MCF 10A (cell line): ENCODE measurements around the gene CHST11. TPM values are rescaled to one million over a fixed set of nuclear protein-coding genes. Genes with fewer than 3 reads are reported as not detected.

Experiments used
- BruUV-seq: library from RNA; stranded (reverse); fragments of 400-500 nt; replicated peaks from 2 replicates; lab custom pipeline; 2021; lab: Mats Ljungman, UMichigan
- CTCF ChIA-PET: fragments of 300-600 bp; sonication (Branson Sonifier 250); formaldehyde crosslinking; extraction: SDS; loops from one replicate; lab custom pipeline; 2021; ENCODE audit warnings: antibody characterized with exemption, inconsistent platforms; lab: Yijun Ruan, JAX
- POLR2A ChIA-PET: fragments of 300-600, 350-650 bp; sonication (Branson Sonifier 250); formaldehyde crosslinking; extraction: SDS; loops from one replicate; lab custom pipeline; 2020; ENCODE audit warnings: antibody characterized with exemption, inconsistent platforms; lab: Yijun Ruan, JAX
- DNase-seq: peaks from one replicate; pipeline ENCODE4 v3.0.0-alpha.2; 2018; ENCODE audit not compliant: unreplicated experiment
- H3K27ac Mint-ChIP-seq: one replicate; pipeline ENCODE4 v1.8.0; 2022; ENCODE audit warnings: mild to moderate bottlenecking, low read depth, mixed read lengths; ENCODE audit not compliant: unreplicated experiment
- H3K27me3 Mint-ChIP-seq: one replicate; pipeline ENCODE4 v1.8.0; 2022; ENCODE audit warnings: mixed read lengths; ENCODE audit not compliant: insufficient read depth, unreplicated experiment
- H3K36me3 Mint-ChIP-seq: one replicate; pipeline ENCODE4 v1.8.0; 2022; ENCODE audit warnings: mild to moderate bottlenecking, moderate library complexity, mixed read lengths; ENCODE audit not compliant: insufficient read depth, unreplicated experiment
- H3K4me1 Mint-ChIP-seq: one replicate; pipeline ENCODE4 v1.8.0; 2022; ENCODE audit warnings: mixed read lengths; ENCODE audit not compliant: insufficient read depth, unreplicated experiment
- H3K4me3 Mint-ChIP-seq: one replicate; pipeline ENCODE4 v1.8.0; 2022; ENCODE audit warnings: mild to moderate bottlenecking, moderate library complexity, mixed read lengths; ENCODE audit not compliant: unreplicated experiment
- H3K9me3 Mint-ChIP-seq: one replicate; pipeline ENCODE4 v1.8.0; 2022; ENCODE audit warnings: mixed read lengths; ENCODE audit not compliant: unreplicated experiment
- intact Hi-C: fragments of 100-400 bp; cut with micrococcal nuclease; formaldehyde crosslinking; loops from 2 replicates; pipeline ENCODE4 v1.14.1; 2022
- total RNA-seq: library from RNA; stranded (reverse); gene quantifications from 2 replicates; pipeline ENCODE4 v1.2.3, GENCODE V29; 2022
- TF ChIP-seq, protein P1 (sequence below): fragments of 200-600 bp; IDR thresholded peaks from one replicate; pipeline ENCODE4 v1.8.0; 2022; ENCODE audit warnings: antibody characterized with exemption, mild to moderate bottlenecking; ENCODE audit not compliant: unreplicated experiment

Gene CHST11
- total RNA-seq, 1 experiment from 2014 or later: 5.3 TPM

- no TSS peak for BruUV-seq
- Mint-ChIP-seq H3K4me3 (no peak overlapping the region), H3K9me3 (no peaks in the 10 kb centered on the region), H3K36me3 (no peaks in the 10 kb centered on the region), H3K27me3 (no peaks in the 10 kb centered on the region), H3K27ac (no peak overlapping the region), H3K4me1 (peaks cover 6% of the 10 kb centered on the region)
- ChIA-PET CTCF (no interaction called here), POLR2A (interaction anchor here (0.6 kb wide), 1 partner anchor 207 kb away, joined by 3 read pairs; no protein-coding TSS in a partner anchor)
- TF ChIP-seq, protein P1, sequence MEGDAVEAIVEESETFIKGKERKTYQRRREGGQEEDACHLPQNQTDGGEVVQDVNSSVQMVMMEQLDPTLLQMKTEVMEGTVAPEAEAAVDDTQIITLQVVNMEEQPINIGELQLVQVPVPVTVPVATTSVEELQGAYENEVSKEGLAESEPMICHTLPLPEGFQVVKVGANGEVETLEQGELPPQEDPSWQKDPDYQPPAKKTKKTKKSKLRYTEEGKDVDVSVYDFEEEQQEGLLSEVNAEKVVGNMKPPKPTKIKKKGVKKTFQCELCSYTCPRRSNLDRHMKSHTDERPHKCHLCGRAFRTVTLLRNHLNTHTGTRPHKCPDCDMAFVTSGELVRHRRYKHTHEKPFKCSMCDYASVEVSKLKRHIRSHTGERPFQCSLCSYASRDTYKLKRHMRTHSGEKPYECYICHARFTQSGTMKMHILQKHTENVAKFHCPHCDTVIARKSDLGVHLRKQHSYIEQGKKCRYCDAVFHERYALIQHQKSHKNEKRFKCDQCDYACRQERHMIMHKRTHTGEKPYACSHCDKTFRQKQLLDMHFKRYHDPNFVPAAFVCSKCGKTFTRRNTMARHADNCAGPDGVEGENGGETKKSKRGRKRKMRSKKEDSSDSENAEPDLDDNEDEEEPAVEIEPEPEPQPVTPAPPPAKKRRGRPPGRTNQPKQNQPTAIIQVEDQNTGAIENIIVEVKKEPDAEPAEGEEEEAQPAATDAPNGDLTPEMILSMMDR: no peak
- peak; percentile 46 for DNase-seq
- intact Hi-C loops: no loop called here
These were observed 65.0 kb downstream of the CHST11 start for GRCh38 chr12:104521731-104522130.

DNA sequence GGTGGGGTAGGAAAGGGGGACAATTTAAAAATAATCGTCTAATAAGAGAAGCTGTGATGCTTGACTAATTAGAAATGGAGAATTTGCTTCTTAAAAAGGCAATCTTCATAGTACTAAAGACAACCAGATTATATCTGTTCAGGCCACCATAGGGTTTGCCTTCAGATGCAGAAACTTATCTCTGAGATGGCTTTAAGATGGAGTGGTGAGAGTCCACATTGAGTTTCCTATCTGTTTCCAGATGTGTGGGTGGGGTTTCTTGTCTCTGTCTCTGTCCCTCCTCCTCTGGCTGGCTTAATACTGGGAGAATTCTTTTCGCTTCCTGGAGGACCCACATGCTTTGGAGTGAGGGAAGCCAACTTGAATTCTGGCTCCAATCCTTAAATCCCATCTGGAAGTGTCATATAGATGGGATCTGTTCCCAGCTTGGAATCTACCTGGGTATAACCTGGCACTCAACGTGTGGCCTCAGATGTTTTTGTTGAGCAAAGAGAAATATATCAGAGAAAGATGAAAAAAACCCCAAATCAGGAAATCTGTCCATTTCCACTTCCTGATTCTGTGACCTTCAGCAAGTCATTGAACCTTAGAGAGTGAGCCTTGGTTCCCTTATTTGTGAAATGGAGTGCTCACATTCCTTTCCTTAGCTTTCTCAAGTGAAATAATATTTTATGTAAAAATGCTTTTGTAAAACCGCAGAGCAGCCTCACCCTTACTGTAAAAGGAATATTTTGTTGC, 66.4 kb downstream of the CHST11 start:
- Mint-ChIP-seq H3K4me3 (no peak overlapping the region), H3K27ac (no peak overlapping the region), H3K9me3 (no peaks in the 10 kb centered on the region), H3K27me3 (no peaks in the 10 kb centered on the region), H3K36me3 (no peaks in the 10 kb centered on the region), H3K4me1 (peaks cover 6% of the 10 kb centered on the region)
- TF ChIP-seq, protein P1: no peak
- ChIA-PET CTCF (interaction anchor here (0.6 to 1.6 kb wide), 2 partner anchors 93 to 141 kb away, joined by 4 read pairs; no protein-coding TSS in a partner anchor), POLR2A (no interaction called here)
- intact Hi-C loops: no loop called here
- no TSS peak for BruUV-seq
- DNase-seq: no peak

DNA sequence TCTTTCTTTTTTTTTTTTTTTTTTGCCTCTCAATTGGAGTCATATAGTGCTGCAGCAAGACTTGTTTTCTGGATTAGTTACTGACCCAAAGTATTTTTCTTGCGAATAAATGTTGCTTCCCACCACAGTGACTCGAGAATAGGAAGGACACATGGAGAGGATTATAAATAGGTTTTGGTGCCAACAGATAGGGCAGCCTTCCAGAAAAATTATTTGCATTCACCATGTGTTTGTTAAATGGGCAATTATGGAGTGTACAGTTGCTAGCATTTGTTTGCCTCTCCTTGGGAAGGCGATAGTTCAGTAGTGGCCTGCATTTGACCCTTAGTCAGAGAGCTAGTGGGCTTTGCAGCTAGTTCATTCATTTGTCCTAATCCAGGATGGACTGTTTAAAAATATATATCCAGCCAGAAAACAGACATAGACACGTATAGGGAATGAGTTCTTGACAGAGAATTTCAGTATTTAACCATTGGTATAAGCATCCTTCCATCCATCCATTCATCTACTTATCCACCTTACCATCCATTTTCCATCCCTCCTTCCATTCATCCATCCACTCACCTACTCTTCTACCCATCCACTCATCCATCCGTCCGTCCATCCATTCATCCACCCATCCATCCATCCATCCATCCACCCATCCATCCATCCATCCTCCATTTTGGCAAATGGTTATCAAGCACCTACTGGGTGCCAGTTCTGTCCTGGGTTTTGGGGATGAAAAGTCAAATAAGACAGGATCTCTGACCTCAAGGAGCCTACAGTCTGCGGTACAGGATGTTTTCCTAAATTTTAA, 67.5 kb downstream of the CHST11 start:
- Mint-ChIP-seq H3K27ac (no peak overlapping the region), H3K27me3 (no peaks in the 10 kb centered on the region), H3K9me3 (no peaks in the 10 kb centered on the region), H3K4me3 (no peak overlapping the region), H3K36me3 (no peaks in the 10 kb centered on the region), H3K4me1 (peaks cover 6% of the 10 kb centered on the region)
- no peak for DNase-seq
- intact Hi-C loops: no loop called here
- TF ChIP-seq, protein P1: no peak
- CTCF ChIA-PET: interaction anchor here (1.6 kb wide), 1 partner anchor 143 kb away, joined by 4 read pairs; no protein-coding TSS in a partner anchor
- BruUV-seq: no TSS peak
- POLR2A ChIA-PET: no interaction called here

DNA sequence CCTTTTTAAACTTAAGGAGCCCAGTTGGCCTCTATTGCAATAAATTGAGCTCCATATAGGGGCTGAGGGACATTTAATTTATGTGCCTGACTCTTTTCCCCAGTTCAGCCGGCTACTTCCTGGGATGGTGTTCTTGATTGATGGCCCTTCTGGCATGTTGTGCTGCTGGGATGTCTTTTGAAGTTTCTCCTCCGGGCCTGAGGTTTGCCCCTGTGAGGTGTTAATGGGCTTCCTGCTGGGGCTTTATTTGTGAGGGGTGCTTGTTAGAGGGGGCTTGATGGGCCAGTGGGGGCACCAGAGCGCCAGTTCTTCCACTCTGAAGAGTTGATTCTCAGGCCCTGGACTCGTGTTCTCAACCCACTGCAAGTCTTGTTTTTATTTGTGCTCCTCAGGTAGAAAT, 69.6 kb downstream of the CHST11 start:
- CTCF ChIA-PET: no interaction called here
- BruUV-seq: no TSS peak
- TF ChIP-seq, protein P1: no peak
- no peaks in the 10 kb centered on the region for H3K9me3 Mint-ChIP-seq
- H3K4me3 Mint-ChIP-seq: no peak overlapping the region
- H3K4me1 Mint-ChIP-seq: no peaks in the 10 kb centered on the region
- H3K36me3 Mint-ChIP-seq: no peaks in the 10 kb centered on the region
- intact Hi-C loops: no loop called here
- POLR2A ChIA-PET: no interaction called here
- H3K27me3 Mint-ChIP-seq: no peaks in the 10 kb centered on the region
- no peak for DNase-seq
- H3K27ac Mint-ChIP-seq: no peak overlapping the region
